Thoracic aorta (tissue), 2 donors: Measurements from ENCODE around the gene ABTB2. TPM values are rescaled to one million over a fixed set of nuclear protein-coding genes. Genes with fewer than 3 reads are reported as not detected.

Experiments used
- ATAC-seq: fragments of 150-250 bp; one replicate; pipeline ENCODE4 v1.8.0; 2017; ENCODE audit warnings: low read depth; ENCODE audit not compliant: insufficient number of reproducible peaks, low FRiP score
- DNase-seq: peaks from one replicate; pipeline ENCODE4 v3.0.0-alpha.2; 2020; ENCODE audit warnings: low spot score
- H3K27ac ChIP-seq, 2 donors: fragments of 200-600 bp; sonication (generic); 1 replicate in 1 of 2; 2 replicates in 1 of 2; pipeline ENCODE4 v1.5.1; 2016; ENCODE audit warnings: mild to moderate bottlenecking in 2 of 2, moderate library complexity in 2 of 2
- H3K27me3 ChIP-seq: fragments of 200-600 bp; sonication (generic); replicated peaks from 2 replicates; pipeline ENCODE4 v1.6.0; 2016; ENCODE audit warnings: mild to moderate bottlenecking; ENCODE audit not compliant: insufficient read depth
- H3K36me3 ChIP-seq: fragments of 200-600 bp; sonication (generic); one replicate; pipeline ENCODE4 v1.5.1; 2016
- H3K4me1 ChIP-seq, 2 donors: fragments of 200-600 bp; sonication (generic); 1 replicate in 1 of 2; 2 replicates in 1 of 2; pipeline versions ENCODE4 v1.5.1 to v1.6.0; 2016; ENCODE audit warnings: low read depth in 2 of 2, mild to moderate bottlenecking in 1 of 2; ENCODE audit not compliant: control insufficient read depth in 1 of 2
- H3K4me3 ChIP-seq: fragments of 200-600 bp; sonication (generic); 2 replicates; pipeline ENCODE4 v1.5.1; 2016; ENCODE audit warnings: mild to moderate bottlenecking
- H3K9me3 ChIP-seq: fragments of 200-600 bp; sonication (generic); 2 replicates; pipeline ENCODE4 v1.5.1; 2016
- CTCF ChIP-seq: fragments of 200-600 bp; sonication (generic); IDR thresholded peaks from one replicate; pipeline ENCODE4 v1.5.1; 2019; ENCODE audit warnings: antibody characterized with exemption
- total RNA-seq, 2 donors: library from RNA; depleted of rRNA; stranded (reverse); fragments of >200 nt; gene quantifications; one replicate each; pipeline versions ENCODE4 v1.1.0 to v1.2.3, GENCODE V29; 2016

Gene ABTB2
- total RNA-seq: 10 to 100 TPM; 12.3 to 31.0 TPM

- no peak for TF ChIP-seq CTCF
- Histone ChIP-seq H3K36me3 (no peaks in the 10 kb centered on the region), H3K4me3 (peak within 1 kb of the TSS; percentile 84), H3K9me3 (no peaks in the 10 kb centered on the region), H3K27ac (peak within 1 kb of the TSS; percentile 77 to 80), H3K4me1 (peaks cover 4 to 36% of the 10 kb centered on the region in 2 donors), H3K27me3 (no peaks in the 10 kb centered on the region)
- peak; percentile 88 for ATAC-seq
- peak; percentile 98 for DNase-seq
These were observed at the start of gene ABTB2 for GRCh38 chr11:34357701-34358257. TSS of gene ABTB2 (minus strand) at chr11:34358010.

GRCh38 chr11:34407121-34407813, 49.5 kb upstream of the ABTB2 start:
- DNase-seq (no peak), ATAC-seq (no peak)
- no peak overlapping the region for H3K4me3 ChIP-seq
- no peaks in the 10 kb centered on the region for H3K36me3 ChIP-seq
- TF ChIP-seq CTCF: no peak
- H3K27ac ChIP-seq: no peak overlapping the region
- no peaks in the 10 kb centered on the region for H3K9me3 ChIP-seq
- H3K27me3 ChIP-seq: no peaks in the 10 kb centered on the region
- no peaks in the 10 kb centered on the region for H3K4me1 ChIP-seq

- no peak for TF ChIP-seq CTCF
- Histone ChIP-seq H3K9me3 (no peaks in the 10 kb centered on the region), H3K4me1 (no peaks in the 10 kb centered on the region), H3K36me3 (no peaks in the 10 kb centered on the region), H3K27me3 (no peaks in the 10 kb centered on the region), H3K27ac (no peak overlapping the region), H3K4me3 (no peak overlapping the region)
- DNase-seq (no peak), ATAC-seq (no peak)
These were observed 48.6 kb upstream of the ABTB2 start for GRCh38 chr11:34406413-34406812.

GRCh38 chr11:34405079-34405858, 47.5 kb upstream of the ABTB2 start:
- no peaks in the 10 kb centered on the region for H3K27me3 ChIP-seq
- H3K4me1 ChIP-seq: no peaks in the 10 kb centered on the region
- peak; percentile 43 for ATAC-seq
- H3K9me3 ChIP-seq: no peaks in the 10 kb centered on the region
- no peak overlapping the region for H3K27ac ChIP-seq
- H3K4me3 ChIP-seq: peak overlapping the region; percentile 30
- no peak for DNase-seq
- H3K36me3 ChIP-seq: no peaks in the 10 kb centered on the region
- TF ChIP-seq CTCF: no peak

- H3K27ac ChIP-seq: no peak overlapping the region
- H3K4me1 ChIP-seq: no peaks in the 10 kb centered on the region
- H3K36me3 ChIP-seq: no peaks in the 10 kb centered on the region
- no peak for DNase-seq
- TF ChIP-seq CTCF: no peak
- no peaks in the 10 kb centered on the region for H3K9me3 ChIP-seq
- ATAC-seq: no peak
- H3K27me3 ChIP-seq: no peaks in the 10 kb centered on the region
- H3K4me3 ChIP-seq: no peak overlapping the region
These were observed 46.5 kb upstream of the ABTB2 start for GRCh38 chr11:34404280-34404679.
